Measurements from ENCODE around the gene DOCK1. TPM values are rescaled to one million over a fixed set of nuclear protein-coding genes. Genes with fewer than 3 reads are reported as not detected.
"Not testable (repeated sequence)": the region's sequence is repeated elsewhere in the genome, so short reads cannot be mapped to it uniquely, and the experiment has no call there.

Gene DOCK1
- total RNA-seq, 1 donor from 2014 or later: 78.8 TPM

DNA sequence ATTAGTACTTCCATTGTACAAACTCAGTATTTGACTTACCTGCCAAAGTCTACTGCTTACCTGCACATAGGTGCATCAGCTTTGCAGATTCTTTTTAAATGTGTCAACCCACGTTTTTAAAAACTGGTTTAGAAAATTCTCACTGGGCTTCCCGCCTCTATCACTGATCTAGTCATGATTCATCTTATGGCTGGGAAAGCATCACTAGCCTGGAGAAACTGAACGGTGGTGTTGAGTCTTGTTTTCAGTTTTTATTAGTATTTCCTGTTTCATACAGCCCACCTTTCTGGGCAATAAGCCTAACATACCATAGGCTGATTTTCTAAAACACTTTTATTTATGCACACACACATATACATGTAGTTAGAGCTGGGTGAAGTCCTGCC lies 19.7 kb downstream of the DOCK1 start:
- DNase-seq: no peak

DNA sequence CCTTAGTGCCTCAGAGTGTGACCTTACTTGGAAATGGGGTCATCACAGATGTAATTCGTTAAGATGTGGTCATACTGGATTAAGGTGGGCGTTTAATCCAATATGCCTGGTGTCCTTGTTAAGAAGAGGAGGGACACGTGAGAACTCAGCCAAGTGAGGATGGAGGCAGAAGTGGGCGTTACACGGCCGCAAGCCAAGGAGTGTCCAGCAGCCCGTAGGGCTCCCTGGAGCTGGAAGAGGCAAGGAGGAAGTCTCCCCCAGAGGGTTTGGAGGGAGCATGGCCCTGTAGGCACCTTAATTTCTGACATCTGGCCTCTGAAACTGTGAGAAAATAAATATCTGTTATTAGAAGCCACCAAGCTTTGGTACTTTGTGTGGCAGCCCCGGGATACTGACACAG lies 21.3 kb downstream of the DOCK1 start:
- no peak for DNase-seq

DNA sequence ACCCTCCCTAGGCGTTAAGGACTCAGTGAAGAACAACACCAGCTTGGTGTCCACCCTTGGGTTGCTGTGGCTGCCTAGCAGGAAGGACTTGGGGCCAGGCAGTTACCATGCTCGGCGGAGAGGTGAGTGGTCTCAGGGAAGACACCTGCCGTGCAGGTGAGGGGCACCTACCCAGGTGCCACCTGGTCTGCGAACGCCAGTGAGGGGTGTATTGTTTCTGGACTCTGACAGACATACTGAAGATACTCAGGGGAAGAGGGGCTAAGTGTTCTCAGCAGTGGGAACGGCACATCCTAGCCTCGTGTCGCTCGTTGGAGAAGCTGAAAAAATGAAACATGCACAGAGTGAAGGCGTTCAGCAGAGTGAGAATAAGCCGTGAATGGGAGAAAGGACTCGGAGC lies 22.6 kb downstream of the DOCK1 start:
- no peak for DNase-seq

- peak; percentile 25 for DNase-seq
These were observed 23.0 kb downstream of the DOCK1 start for GRCh38 chr10:126928274-126928673.

DNA sequence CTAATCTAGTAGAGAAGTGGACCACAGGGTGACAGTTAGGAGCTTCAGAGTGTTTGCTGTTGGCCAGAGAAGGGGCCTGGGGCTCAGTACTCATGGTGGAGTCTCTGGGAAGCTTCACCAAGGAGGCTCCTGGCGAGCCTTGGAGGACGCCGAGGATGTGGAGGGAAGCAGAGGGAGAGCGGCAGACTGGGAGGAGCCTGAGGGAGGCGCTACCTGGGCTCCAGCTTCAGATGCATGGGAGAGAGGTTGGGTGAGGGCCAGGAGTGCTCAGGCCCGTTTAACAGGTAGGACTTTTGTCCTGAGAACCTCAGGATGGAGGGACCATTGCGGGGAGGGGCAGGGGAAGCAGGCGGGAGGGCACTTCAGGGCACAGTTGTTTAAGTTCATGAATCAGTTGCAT lies 24.2 kb downstream of the DOCK1 start:
- DNase-seq: no peak

DNA sequence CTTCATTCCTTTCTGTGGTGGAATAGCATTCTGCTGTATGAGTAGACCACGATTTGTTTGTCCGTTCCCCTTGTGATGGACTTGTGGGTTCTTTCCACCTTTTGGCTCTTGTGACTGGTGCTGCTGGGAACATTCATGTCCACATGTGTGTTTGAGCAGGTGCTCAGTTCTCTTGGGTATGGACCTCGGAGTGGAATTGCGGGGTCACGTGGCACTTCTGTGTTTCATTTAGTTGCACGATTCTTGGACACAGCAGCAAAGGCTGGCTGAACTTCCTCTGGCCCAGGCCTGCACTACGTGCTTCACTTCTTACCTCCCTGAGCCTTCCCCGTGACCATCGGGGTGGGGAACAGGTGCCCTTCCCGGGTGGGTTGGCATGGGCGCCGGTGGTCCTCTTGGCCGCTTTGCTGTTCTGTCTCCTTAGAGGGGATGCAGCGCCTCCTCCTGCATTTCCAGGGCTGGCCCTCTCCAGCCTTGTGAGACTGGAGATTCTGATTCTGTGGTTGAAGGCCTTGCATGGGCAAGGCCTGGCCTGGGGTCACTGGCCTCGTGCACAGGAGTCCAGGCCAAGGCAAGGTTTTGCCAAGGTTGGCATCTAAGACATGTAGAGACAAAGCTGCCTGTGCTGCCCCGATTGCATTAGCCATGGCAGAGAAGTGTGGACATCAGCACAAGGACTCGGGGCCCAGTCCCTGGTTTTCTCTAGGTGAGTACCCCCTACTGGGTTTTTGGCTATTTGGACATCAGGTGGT lies 25.1 kb downstream of the DOCK1 start:
- DNase-seq: peak; percentile 6

DNA sequence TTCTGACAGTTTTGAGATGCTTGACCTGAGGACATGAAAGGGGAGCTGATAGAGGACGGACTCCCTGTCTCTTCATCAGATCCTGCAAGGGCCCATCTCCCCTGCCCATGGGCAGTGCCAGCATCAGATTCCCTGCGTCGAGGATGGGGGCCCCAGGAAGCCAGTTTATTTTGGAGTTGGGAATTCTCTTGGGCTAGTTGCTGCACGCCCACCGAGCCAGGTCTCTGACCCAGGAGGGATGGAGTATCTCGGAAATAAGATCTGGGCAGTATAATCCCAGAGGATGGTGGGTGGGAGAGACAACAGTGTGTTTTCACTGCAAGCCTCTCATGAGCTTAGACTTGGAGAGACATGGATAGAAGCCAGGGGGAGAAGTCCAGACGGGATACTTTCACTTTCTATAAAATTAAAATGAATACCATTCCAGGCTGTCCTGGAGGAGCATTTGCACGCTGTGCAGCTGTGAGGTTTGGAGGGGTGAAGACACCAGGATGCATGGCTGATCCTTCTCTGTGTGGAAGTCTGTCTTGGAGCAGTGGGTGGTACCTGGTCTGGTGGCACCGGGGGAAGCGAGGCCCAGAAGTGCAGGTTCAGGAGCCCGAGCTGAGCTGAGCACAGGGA lies 25.8 kb downstream of the DOCK1 start:
- peak; percentile 62 for DNase-seq

DNA sequence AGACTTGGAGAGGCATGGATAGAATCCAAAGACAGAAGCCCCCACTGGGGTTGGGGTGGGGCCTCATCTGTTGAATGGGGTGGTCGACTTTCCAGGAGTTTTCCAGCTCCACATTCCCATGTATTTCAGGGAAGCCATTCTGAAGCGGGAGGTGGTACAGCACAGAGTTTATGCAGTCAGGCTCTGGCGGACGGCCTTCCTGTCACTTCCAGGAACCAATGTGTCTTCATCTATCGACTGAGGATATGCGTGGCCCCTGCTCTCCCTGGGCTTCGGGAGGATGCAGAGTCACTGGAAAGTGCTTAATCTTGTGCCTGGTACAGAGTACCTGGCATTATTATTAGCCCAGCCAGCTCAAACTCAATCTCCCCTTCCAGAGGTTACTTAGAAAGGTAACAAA lies 26.3 kb downstream of the DOCK1 start:
- no peak for DNase-seq

GRCh38 chr10:126932516-126932915 lies 27.3 kb downstream of the DOCK1 start:
- DNase-seq: no peak

- no peak for DNase-seq
These were observed 27.9 kb downstream of the DOCK1 start for GRCh38 chr10:126933116-126933515.

- peak; percentile 38 for DNase-seq
These were observed 30.2 kb downstream of the DOCK1 start for GRCh38 chr10:126935263-126935946.

DNA sequence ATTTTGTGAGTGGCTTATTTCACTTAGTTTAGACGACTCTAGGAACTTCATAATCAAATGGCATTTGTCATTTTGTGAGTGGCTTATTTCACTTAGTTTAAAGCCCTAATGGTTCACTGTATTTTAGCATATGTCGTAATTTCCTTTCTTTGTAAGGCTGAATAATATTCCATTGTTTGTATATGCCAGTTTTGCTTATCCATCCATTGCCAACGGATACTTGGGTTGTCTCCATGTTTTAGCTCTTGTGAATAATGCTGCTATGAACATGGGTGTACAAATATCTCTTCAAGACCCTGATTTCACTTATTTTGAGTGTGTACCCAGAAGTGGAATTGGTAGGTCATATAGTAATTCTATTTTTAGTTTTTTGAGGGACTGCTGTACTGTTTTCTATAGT lies 31.8 kb downstream of the DOCK1 start:
- DNase-seq: no peak

GRCh38 chr10:126938121-126938520 lies 32.9 kb downstream of the DOCK1 start:
- not testable (repeated sequence) for DNase-seq

DNA sequence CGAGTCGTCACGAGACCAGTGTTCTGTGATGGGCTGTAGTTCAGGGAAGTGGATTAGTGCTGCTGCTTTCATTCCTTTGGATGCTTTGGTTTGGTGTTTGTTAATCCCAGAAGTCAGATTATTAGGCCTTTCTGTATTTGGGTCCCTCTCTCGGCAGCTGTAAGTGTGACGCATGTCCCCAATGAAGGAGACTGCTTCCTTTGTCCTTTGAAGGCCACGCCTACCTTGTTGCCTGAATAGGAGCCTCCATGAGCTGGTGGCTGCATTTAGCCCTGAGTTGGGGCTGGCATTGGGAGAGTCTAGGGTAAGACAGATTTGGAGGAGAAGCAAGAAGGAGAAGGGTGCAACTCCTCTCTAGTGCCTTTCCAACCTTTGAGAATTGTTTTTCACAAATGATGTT lies 34.5 kb downstream of the DOCK1 start:
- DNase-seq: no peak

GRCh38 chr10:126940670-126941310 lies 35.6 kb downstream of the DOCK1 start:
- no peak for DNase-seq

GRCh38 chr10:126944191-126944590 lies 39.0 kb downstream of the DOCK1 start:
- no peak for DNase-seq

- DNase-seq: no peak
These were observed 40.3 kb downstream of the DOCK1 start for GRCh38 chr10:126945351-126946030.

DNA sequence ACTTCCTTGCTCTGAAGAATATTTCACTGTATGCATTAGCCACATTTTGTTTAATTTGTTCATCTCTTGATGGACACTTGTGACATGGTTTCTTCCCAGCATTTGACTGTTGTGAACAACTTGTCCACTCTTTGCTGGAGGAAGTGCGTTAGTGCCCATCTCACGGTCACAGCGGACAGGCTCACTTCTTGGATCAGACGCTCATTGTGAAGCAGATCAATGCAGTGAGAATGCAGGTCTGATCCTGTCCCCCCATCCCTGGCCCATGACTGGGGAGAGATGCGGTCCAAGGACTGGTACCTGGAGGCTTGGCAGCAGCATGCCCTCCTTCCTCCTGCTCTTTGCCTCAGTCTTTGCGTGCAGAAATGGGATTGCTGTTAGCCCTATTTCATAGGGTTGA lies 41.5 kb downstream of the DOCK1 start:
- no peak for DNase-seq

- DNase-seq: no peak
These were observed 43.3 kb downstream of the DOCK1 start for GRCh38 chr10:126948355-126949160.

DNA sequence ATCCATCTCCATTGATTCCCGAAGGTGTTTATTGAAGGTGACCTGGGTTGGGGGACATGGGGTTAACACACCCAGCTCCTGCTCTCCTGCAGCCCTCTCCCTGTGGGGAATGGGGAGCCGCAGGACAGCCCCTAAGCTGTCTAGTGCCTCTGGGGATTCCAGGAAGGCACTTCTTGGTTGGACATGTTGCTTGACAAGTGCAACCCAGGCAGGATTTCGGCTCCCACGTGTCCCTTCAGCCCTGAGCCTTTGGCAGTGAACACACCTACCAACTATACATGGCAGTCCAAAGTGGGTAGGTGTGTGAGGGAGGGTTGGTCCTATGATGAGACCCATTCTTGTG lies 43.9 kb downstream of the DOCK1 start:
- DNase-seq: no peak

- no peak for DNase-seq
These were observed 45.3 kb downstream of the DOCK1 start for GRCh38 chr10:126950401-126951105.

All from tongue (tissue), 2 donors.